Measurements from ENCODE around the gene RPL19. TPM values are rescaled to one million over a fixed set of nuclear protein-coding genes. Genes with fewer than 3 reads are reported as not detected.

RPL19 gene
- total RNA-seq, 1 donor from 2014 or later, result 877 TPM

DNA sequence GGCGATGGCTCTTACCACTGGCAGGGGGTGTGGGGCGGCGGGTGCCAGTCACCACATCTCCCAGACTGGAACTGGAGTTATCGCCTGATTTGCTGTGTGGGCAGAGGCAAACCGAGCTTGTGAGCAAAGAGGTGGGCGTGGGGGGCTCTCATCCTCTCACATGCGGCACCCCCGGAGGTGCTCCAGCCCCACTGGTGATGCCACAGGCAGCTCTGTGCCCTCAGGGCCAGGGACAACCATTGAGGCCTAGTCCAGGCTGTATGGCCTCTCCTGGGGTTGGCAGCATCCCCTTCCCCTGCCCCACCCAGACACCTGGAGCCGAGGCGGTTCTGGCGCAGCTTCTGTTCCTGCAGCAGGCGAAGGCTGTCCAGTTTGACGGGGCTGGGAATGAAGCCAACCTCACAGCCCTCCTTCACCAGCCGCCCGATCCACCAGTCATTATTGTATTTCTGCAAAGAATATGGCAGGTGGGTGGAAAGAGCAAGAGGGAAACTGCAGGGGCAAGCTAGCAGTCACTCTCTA, 13.5 kb upstream of the RPL19 start:
- TF ChIP-seq, protein P1, sequence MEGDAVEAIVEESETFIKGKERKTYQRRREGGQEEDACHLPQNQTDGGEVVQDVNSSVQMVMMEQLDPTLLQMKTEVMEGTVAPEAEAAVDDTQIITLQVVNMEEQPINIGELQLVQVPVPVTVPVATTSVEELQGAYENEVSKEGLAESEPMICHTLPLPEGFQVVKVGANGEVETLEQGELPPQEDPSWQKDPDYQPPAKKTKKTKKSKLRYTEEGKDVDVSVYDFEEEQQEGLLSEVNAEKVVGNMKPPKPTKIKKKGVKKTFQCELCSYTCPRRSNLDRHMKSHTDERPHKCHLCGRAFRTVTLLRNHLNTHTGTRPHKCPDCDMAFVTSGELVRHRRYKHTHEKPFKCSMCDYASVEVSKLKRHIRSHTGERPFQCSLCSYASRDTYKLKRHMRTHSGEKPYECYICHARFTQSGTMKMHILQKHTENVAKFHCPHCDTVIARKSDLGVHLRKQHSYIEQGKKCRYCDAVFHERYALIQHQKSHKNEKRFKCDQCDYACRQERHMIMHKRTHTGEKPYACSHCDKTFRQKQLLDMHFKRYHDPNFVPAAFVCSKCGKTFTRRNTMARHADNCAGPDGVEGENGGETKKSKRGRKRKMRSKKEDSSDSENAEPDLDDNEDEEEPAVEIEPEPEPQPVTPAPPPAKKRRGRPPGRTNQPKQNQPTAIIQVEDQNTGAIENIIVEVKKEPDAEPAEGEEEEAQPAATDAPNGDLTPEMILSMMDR (IDR thresholded peaks at IDR 0.05; ENCODE audit: partially characterized antibody, unreplicated experiment), result no peak
- peaks cover 2% of the 10 kb centered on the region for H3K27me3 Mint-ChIP-seq (ENCODE audit: unreplicated experiment)
- H3K4me3 Mint-ChIP-seq (ENCODE audit: unreplicated experiment), result no peak overlapping the region
- DNase-seq, result no peak
- peaks cover 7% of the 10 kb centered on the region for H3K36me3 Mint-ChIP-seq (ENCODE audit: unreplicated experiment)
- H3K27ac Mint-ChIP-seq (ENCODE audit: unreplicated experiment), result no peak overlapping the region
- no peaks in the 10 kb centered on the region for H3K9me3 Mint-ChIP-seq (ENCODE audit: unreplicated experiment)
- H3K4me1 Mint-ChIP-seq (ENCODE audit: low read depth, unreplicated experiment), result no peaks in the 10 kb centered on the region

DNA sequence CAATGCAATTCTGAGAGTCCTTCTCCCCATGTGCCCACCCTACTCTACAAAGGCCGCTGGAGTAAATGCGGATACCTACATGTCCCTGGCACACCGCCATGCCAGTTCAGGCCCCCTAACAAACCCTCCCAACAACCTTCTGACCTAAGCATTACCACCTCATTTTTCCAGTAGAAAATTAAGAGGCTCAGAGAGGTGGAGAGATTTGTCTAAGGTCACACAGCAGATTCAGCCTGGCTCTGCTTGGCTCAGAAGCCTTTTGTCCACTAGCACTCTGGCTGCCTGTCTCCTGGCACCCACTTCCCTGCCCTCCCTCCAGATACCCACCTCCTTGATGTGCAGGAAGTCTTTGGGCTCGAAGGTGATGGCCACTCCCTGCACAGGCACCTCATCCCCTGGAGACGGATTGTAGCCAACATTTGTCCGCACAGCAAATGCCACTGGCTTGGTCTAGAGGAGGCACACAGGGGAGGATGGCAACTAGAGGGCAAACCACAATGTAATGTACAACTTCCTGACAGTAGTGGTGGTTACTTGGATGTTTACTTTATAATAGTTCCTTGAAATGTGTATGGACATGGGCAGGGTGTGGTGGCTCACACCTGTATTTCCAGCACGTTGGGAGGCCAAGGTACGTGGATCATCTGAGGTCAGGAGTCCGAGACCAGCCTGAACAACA, 12.8 kb upstream of the RPL19 start:
- TF ChIP-seq, protein P1 (IDR thresholded peaks at IDR 0.05; ENCODE audit: partially characterized antibody, unreplicated experiment), result no peak
- Mint-ChIP-seq H3K27me3 (ENCODE audit: unreplicated experiment) (peaks cover 2% of the 10 kb centered on the region), H3K4me1 (ENCODE audit: low read depth, unreplicated experiment) (peaks cover 3% of the 10 kb centered on the region), H3K9me3 (ENCODE audit: unreplicated experiment) (no peaks in the 10 kb centered on the region), H3K4me3 (ENCODE audit: unreplicated experiment) (no peak overlapping the region), H3K36me3 (ENCODE audit: unreplicated experiment) (peaks cover 8% of the 10 kb centered on the region), H3K27ac (ENCODE audit: unreplicated experiment) (no peak overlapping the region)
- no peak for DNase-seq

DNA sequence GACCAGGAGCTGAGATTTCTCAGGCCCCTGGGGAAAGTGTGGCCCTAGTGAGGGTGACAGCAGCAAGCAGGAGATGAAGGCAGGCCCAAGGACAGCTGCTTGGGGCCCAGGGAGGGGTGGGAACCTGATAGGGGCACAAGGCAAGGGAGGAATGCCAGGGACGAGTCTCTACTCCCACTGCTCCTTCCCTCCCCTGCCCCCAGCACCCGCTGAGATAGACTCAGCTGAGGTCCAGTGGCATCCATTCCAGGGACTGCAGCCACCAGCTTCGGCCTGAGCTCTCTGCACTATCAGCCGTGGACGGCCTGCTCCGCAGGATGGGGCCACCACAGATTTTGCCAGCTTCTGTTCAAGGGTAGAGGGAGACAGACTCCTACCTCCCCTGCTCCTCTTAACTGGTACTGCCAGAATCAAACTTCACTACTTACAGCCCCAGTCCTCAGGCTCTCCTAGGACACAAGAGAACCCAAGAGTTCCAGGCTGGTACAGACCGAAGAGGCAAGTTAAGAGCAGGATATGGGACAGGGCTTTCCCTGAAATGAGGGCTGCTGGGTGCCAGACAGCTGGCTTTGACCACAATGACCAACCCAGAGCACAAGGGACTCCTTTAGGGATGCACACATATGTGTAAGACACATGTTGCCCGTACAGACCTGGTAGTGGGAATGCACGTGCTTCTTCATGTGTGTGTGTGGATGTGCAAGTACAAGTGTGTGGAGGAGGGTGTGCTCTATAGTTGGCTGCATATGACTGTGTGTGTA, 8.2 kb upstream of the RPL19 start:
- H3K9me3 Mint-ChIP-seq (ENCODE audit: unreplicated experiment), result peaks cover 2% of the 10 kb centered on the region
- no peak for DNase-seq
- TF ChIP-seq, protein P1 (IDR thresholded peaks at IDR 0.05; ENCODE audit: partially characterized antibody, unreplicated experiment), result no peak
- peaks cover 28% of the 10 kb centered on the region for H3K4me1 Mint-ChIP-seq (ENCODE audit: low read depth, unreplicated experiment)
- peaks cover 5% of the 10 kb centered on the region for H3K36me3 Mint-ChIP-seq (ENCODE audit: unreplicated experiment)
- peak overlapping the region; percentile 60 for H3K4me3 Mint-ChIP-seq (ENCODE audit: unreplicated experiment)
- peaks cover 3% of the 10 kb centered on the region for H3K27me3 Mint-ChIP-seq (ENCODE audit: unreplicated experiment)
- H3K27ac Mint-ChIP-seq (ENCODE audit: unreplicated experiment), result no peak overlapping the region

DNA sequence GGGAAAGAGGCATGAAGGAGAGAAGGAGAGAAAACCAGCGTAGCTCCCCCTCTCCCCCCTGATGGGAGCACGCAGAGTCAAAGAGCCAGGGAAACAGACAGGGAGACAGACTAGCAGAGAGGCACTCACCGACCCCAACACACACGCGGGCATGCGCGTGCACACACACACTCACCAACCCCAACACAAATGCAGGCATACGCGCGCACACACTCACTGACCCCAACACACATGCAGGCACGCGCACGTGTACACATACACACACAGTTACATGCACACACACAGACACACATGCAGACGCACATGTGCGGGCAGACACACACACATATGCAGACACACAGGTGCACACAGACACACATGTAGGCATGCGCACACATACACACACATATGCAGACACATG, 7.2 kb upstream of the RPL19 start:
- H3K27ac Mint-ChIP-seq (ENCODE audit: unreplicated experiment), result peak overlapping the region; percentile 75

More for the DNA sequence above, 7.2 kb upstream of the RPL19 start:
- Mint-ChIP-seq H3K27me3 (ENCODE audit: unreplicated experiment) (peaks cover 3% of the 10 kb centered on the region), H3K4me3 (ENCODE audit: unreplicated experiment) (peak overlapping the region; percentile 60), H3K36me3 (ENCODE audit: unreplicated experiment) (peaks cover 5% of the 10 kb centered on the region), H3K9me3 (ENCODE audit: unreplicated experiment) (peaks cover 2% of the 10 kb centered on the region), H3K4me1 (ENCODE audit: low read depth, unreplicated experiment) (peaks cover 28% of the 10 kb centered on the region)
- TF ChIP-seq, protein P1 (IDR thresholded peaks at IDR 0.05; ENCODE audit: partially characterized antibody, unreplicated experiment), result no peak
- DNase-seq, result no peak
